PC-9 (cell line): Measurements from ENCODE around the gene ZNF598.

Source experiments
- EZH2 ChIP-seq: fragments of 200-600 bp; sonication (generic); IDR thresholded peaks from 2 replicates; pipeline ENCODE4 v1.8.0; 2017; ENCODE audit warnings: antibody characterized with exemption, low read depth
- TF ChIP-seq, protein P1 (sequence below): fragments of 200-600 bp; sonication (generic); conservative IDR thresholded peaks from 2 replicates; pipeline ENCODE4 v1.6.1; 2017; ENCODE audit warnings: mixed run types, antibody characterized with exemption, mild to moderate bottlenecking, moderate library complexity

GRCh38 chr16:1991588-1991947, 18.1 kb downstream of the ZNF598 start:
- TF ChIP-seq, protein P1, sequence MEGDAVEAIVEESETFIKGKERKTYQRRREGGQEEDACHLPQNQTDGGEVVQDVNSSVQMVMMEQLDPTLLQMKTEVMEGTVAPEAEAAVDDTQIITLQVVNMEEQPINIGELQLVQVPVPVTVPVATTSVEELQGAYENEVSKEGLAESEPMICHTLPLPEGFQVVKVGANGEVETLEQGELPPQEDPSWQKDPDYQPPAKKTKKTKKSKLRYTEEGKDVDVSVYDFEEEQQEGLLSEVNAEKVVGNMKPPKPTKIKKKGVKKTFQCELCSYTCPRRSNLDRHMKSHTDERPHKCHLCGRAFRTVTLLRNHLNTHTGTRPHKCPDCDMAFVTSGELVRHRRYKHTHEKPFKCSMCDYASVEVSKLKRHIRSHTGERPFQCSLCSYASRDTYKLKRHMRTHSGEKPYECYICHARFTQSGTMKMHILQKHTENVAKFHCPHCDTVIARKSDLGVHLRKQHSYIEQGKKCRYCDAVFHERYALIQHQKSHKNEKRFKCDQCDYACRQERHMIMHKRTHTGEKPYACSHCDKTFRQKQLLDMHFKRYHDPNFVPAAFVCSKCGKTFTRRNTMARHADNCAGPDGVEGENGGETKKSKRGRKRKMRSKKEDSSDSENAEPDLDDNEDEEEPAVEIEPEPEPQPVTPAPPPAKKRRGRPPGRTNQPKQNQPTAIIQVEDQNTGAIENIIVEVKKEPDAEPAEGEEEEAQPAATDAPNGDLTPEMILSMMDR = no peak
- no peak for TF ChIP-seq EZH2
